Activated CD8-positive, alpha-beta T cell treated with anti-CD3 and anti-CD28 coated beads for 36 hours (primary cell): ENCODE data around the gene PDE9A. TPM values are rescaled to one million over a fixed set of nuclear protein-coding genes. Genes with fewer than 3 reads are reported as not detected.

ENCODE experiments used
- ATAC-seq: fragments of 200-7000 bp; cut with Tn5 transposase; one replicate; pipeline ENCODE4 v1.10.0; 2021; ENCODE audit warnings: mild to moderate bottlenecking, moderate library complexity
- CTCF ChIA-PET: fragments of 350-600 bp; sonication (Branson Sonifier 250); formaldehyde crosslinking; loops from one replicate; lab custom pipeline; 2021; ENCODE audit warnings: antibody characterized with exemption; lab: Charles Lee
- POLR2A ChIA-PET: fragments of 350-600 bp; sonication (Branson Sonifier 250); formaldehyde crosslinking; loops from one replicate; lab custom pipeline; 2021; ENCODE audit warnings: antibody characterized with exemption; lab: Charles Lee
- DNase-seq: peaks from one replicate; pipeline ENCODE4 v3.0.0-alpha.2; 2020
- H3K27ac Mint-ChIP-seq: one replicate; pipeline ENCODE4 v1.8.0; 2021; ENCODE audit warnings: mild to moderate bottlenecking, mixed read lengths
- H3K27me3 Mint-ChIP-seq: one replicate; pipeline ENCODE4 v1.8.0; 2021; ENCODE audit warnings: mixed read lengths
- H3K36me3 Mint-ChIP-seq: one replicate; pipeline ENCODE4 v1.8.0; 2021; ENCODE audit warnings: low read depth, mixed read lengths
- H3K4me1 Mint-ChIP-seq: one replicate; pipeline ENCODE4 v1.8.0; 2021; ENCODE audit warnings: low read depth, mixed read lengths
- H3K4me3 Mint-ChIP-seq: one replicate; pipeline ENCODE4 v1.8.0; 2021; ENCODE audit warnings: mild to moderate bottlenecking, moderate library complexity, mixed read lengths
- H3K9me3 Mint-ChIP-seq: one replicate; pipeline ENCODE4 v1.8.0; 2021; ENCODE audit warnings: mixed read lengths
- intact Hi-C: fragments of 100-400 bp; cut with micrococcal nuclease; formaldehyde crosslinking; loops from one replicate; pipeline ENCODE4 v1.10.0; 2022
- total RNA-seq, 2 experiments: library from RNA; stranded (reverse); gene quantifications; one replicate each; pipeline ENCODE4 v1.2.3, GENCODE V29; 2021
- TF ChIP-seq, protein P1 (sequence below): fragments of 200-600 bp; IDR thresholded peaks from one replicate; pipeline ENCODE4 v1.8.0; 2022; ENCODE audit warnings: antibody characterized with exemption, mild to moderate bottlenecking

Gene PDE9A
- total RNA-seq, 2 experiments from 2014 or later: 11.1 to 11.5 TPM

DNA sequence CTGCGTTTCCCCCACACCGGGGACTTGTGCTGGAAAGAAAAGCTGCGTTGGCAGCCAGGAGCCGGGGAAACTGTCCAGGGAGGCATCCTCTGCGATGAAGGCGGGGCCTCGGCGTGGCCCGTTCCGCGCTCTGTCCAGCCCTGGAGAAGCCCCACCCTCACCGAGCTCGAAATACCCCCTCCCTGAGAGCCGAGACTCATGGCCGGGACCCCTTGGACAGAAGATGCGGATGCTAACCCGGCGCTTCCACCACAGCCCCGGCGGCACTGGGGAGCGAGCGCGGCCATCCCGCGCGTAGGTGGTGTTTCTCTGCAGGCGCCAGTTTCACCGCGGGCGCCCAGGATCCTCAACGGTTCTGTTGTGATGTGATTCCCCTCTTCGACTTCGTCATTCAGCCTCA is 31.6 kb downstream of the PDE9A start:
- Mint-ChIP-seq H3K4me1 (peaks cover 50% of the 10 kb centered on the region), H3K4me3 (peak overlapping the region; percentile 71), H3K27ac (peak overlapping the region; percentile 96), H3K36me3 (no peaks in the 10 kb centered on the region), H3K9me3 (no peaks in the 10 kb centered on the region), H3K27me3 (no peaks in the 10 kb centered on the region)
- ChIA-PET POLR2A (interaction anchor here (0.6 to 1.4 kb wide), 6 partner anchors 10 to 1332 kb away, joined by 3 to 4 read pairs (median 3); no protein-coding TSS in a partner anchor), CTCF (interaction anchor here (1.0 to 1.5 kb wide), 3 partner anchors 12 to 62 kb away, joined by 3 to 4 read pairs (median 3); partner anchors contain the start of gene PDE9A)
- intact Hi-C loops: loop anchor here (2.0 kb wide), 1 partner anchor 32 kb away; the partner anchor contains the start of gene PDE9A
- ATAC-seq (peak; percentile 9), DNase-seq (peak; percentile 53)
- TF ChIP-seq, protein P1, sequence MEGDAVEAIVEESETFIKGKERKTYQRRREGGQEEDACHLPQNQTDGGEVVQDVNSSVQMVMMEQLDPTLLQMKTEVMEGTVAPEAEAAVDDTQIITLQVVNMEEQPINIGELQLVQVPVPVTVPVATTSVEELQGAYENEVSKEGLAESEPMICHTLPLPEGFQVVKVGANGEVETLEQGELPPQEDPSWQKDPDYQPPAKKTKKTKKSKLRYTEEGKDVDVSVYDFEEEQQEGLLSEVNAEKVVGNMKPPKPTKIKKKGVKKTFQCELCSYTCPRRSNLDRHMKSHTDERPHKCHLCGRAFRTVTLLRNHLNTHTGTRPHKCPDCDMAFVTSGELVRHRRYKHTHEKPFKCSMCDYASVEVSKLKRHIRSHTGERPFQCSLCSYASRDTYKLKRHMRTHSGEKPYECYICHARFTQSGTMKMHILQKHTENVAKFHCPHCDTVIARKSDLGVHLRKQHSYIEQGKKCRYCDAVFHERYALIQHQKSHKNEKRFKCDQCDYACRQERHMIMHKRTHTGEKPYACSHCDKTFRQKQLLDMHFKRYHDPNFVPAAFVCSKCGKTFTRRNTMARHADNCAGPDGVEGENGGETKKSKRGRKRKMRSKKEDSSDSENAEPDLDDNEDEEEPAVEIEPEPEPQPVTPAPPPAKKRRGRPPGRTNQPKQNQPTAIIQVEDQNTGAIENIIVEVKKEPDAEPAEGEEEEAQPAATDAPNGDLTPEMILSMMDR: no peak

DNA sequence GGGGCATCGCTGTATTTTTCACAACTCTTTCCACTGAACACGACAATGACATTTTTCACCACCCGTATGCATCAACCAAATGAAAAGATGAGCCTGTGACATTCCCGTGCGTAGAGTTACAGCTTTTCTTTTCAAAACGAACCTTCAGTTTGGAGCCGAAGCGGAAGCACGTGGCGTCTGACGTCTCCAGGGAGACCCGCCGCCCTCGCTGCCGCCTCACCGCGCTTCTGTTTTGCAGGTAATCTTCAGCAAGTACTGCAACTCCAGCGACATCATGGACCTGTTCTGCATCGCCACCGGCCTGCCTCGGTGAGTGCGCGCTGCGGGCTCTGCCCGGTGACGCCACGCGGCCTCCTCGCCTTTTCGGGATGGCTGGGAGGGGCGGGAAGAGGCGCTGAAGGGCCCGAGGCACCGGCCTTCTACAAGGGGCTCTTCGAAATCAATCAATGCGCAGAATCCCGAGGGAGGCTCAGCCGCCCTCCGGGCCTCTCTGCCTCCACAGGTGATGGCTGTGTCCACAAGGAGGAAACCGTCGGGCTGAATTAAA is 32.6 kb downstream of the PDE9A start:
- CTCF ChIA-PET: interaction anchor here (1.5 kb wide), 1 partner anchor 11 kb away, joined by 3 read pairs; no protein-coding TSS in a partner anchor
- POLR2A ChIA-PET: no interaction called here
- H3K9me3 Mint-ChIP-seq: no peaks in the 10 kb centered on the region
- no peaks in the 10 kb centered on the region for H3K36me3 Mint-ChIP-seq
- H3K27me3 Mint-ChIP-seq: no peaks in the 10 kb centered on the region
- peaks cover 46% of the 10 kb centered on the region for H3K4me1 Mint-ChIP-seq
- TF ChIP-seq, protein P1: no peak
- intact Hi-C loops: loop anchor here (2.0 kb wide), 1 partner anchor 33 kb away; the partner anchor contains the start of gene PDE9A
- ATAC-seq (no peak), DNase-seq (no peak)
- H3K4me3 Mint-ChIP-seq: no peak overlapping the region
- peak overlapping the region; percentile 55 for H3K27ac Mint-ChIP-seq

DNA sequence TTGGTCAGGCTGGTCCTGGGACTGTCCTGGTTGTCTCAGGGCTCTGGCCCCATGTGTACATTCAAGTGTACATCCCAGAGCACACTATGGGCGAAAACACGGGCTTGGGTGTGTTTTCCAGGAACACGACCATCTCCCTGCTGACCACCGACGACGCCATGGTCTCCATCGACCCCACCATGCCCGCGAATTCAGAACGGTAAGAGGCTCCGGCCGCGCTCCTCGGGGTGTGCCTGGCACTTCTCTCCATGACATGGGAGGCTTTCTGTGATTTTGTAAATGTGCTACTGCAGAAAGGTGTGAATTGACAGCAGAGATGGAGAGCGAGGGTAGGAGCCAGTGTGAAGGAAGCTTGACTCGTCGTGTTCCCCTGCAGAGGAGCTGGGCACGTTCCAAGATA is 34.4 kb downstream of the PDE9A start:
- CTCF ChIA-PET: no interaction called here
- H3K27ac Mint-ChIP-seq: peak overlapping the region; percentile 5
- no peaks in the 10 kb centered on the region for H3K27me3 Mint-ChIP-seq
- no peak for DNase-seq
- POLR2A ChIA-PET: no interaction called here
- H3K9me3 Mint-ChIP-seq: no peaks in the 10 kb centered on the region
- H3K4me1 Mint-ChIP-seq: peaks cover 28% of the 10 kb centered on the region
- intact Hi-C loops: no loop called here
- no peak for ATAC-seq
- H3K36me3 Mint-ChIP-seq: no peaks in the 10 kb centered on the region
- no peak overlapping the region for H3K4me3 Mint-ChIP-seq
- TF ChIP-seq, protein P1: no peak

DNA sequence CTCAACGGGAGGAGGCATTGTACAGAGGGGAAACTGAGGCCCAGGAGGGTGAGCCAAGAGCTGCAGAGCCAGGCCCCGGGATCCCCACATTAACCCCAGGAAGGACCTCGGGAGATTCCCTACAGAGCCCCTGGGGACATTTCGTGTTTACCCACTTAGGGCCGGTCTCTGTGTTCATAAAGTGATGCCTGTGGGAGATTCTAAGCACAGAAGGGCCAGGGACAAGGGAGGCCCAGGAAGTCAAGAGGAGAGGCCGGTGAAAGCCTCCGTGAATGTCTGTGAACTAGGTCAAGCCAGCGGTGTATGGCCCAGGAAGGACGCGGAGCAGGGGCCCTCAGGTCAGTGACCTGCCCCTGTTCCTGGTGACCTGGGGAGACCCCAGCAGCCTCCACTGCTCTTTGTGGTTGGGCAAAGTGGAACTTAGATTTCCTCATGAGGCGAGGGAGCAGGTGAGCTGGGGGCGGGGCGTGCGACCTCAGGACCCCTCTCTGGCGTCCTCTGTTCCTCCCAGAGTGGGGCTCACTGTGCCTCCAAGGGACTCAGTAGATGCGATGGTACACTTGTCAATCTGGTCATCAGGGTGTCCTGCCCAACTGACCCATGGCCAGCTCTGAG is 34.9 kb downstream of the PDE9A start:
- intact Hi-C loops: no loop called here
- Mint-ChIP-seq H3K27ac (no peak overlapping the region), H3K36me3 (no peaks in the 10 kb centered on the region), H3K27me3 (no peaks in the 10 kb centered on the region), H3K4me1 (peaks cover 23% of the 10 kb centered on the region), H3K4me3 (no peak overlapping the region), H3K9me3 (no peaks in the 10 kb centered on the region)
- no peak for DNase-seq
- POLR2A ChIA-PET: interaction anchor here (1.0 kb wide), 1 partner anchor 34 kb away, joined by 3 read pairs; the partner anchor contains the start of gene PDE9A
- CTCF ChIA-PET: no interaction called here
- TF ChIP-seq, protein P1: no peak
- ATAC-seq: no peak

DNA sequence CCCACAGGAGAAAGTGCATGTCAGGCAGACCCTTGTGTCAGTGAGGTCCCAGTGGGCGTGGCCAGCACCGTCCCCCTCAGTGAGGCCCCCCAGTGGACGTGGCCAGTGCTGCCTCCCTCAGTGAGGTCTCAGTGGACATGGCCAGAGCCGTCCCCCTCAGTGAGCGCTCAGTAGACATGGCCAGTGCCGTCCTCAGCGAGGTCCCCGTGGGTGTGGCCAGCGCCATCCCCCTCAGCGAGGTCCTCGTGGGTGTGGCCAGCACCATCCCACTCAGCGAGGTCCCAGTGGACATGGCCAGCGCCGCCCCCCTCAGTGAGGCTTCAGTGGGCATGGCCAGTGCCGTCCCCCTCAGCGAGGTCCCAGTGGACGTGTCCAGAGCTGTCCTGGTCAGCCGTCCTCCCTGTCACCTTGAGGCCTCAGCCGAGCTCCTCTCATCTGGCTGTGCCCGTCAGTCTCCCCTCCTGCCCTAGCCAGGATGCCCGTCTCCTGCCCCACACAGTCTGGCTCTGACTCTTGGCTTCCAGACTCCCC is 35.5 kb downstream of the PDE9A start:
- no peak overlapping the region for H3K4me3 Mint-ChIP-seq
- ATAC-seq (no peak), DNase-seq (no peak)
- intact Hi-C loops: no loop called here
- H3K27ac Mint-ChIP-seq: no peak overlapping the region
- H3K9me3 Mint-ChIP-seq: no peaks in the 10 kb centered on the region
- H3K36me3 Mint-ChIP-seq: no peaks in the 10 kb centered on the region
- ChIA-PET CTCF (no interaction called here), POLR2A (interaction anchor here (1.0 kb wide), 1 partner anchor 35 kb away, joined by 3 read pairs; the partner anchor contains the start of gene PDE9A)
- H3K27me3 Mint-ChIP-seq: no peaks in the 10 kb centered on the region
- H3K4me1 Mint-ChIP-seq: peaks cover 17% of the 10 kb centered on the region
- TF ChIP-seq, protein P1: no peak
